ENCODE results near the gene LMF1.

- TF ChIP-seq CTCF (optimal IDR thresholded peaks at IDR 0.05 in 1 of 3, IDR thresholded peaks at IDR 0.05 in 1 of 3, conservative IDR thresholded peaks at IDR 0.05 in 1 of 3; ENCODE audit: extremely low read depth in 1 of 3, insufficient read depth in 2 of 3, low read length in 3 of 3), result no peak
- no peak for TF ChIP-seq EZH2 (IDR thresholded peaks at IDR 0.05; ENCODE audit: low read length)
Measured at GRCh38 chr16:935684-936083, 35.1 kb downstream of the LMF1 start.

Measured in keratinocyte (primary cell).